ENCODE results near the gene PPP3R1. TPM values are rescaled to one million over a fixed set of nuclear protein-coding genes. Genes with fewer than 3 reads are reported as not detected.

The PPP3R1 gene, protein sequence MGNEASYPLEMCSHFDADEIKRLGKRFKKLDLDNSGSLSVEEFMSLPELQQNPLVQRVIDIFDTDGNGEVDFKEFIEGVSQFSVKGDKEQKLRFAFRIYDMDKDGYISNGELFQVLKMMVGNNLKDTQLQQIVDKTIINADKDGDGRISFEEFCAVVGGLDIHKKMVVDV
- 56.4 TPM in 2 replicates for total RNA-seq
- long read RNA-seq, partial matches to known transcripts, result 0 of 2 reads
- long read RNA-seq, other reads (novel, unspliced or antisense), result 2 of 2 reads

GRCh38 chr2:68252400-68253218 is at the start of gene PPP3R1:
Gene PPP3R1 (minus strand): TSS chr2:68252532. CDS start chr2:68252127, 405 bp downstream.
- no peaks in the 10 kb centered on the region for H3K9me3 Mint-ChIP-seq
- peaks cover 38% of the 10 kb centered on the region for H3K4me1 Mint-ChIP-seq
- TF ChIP-seq CTCF (conservative IDR thresholded peaks at IDR 0.05), result no peak

DNA sequence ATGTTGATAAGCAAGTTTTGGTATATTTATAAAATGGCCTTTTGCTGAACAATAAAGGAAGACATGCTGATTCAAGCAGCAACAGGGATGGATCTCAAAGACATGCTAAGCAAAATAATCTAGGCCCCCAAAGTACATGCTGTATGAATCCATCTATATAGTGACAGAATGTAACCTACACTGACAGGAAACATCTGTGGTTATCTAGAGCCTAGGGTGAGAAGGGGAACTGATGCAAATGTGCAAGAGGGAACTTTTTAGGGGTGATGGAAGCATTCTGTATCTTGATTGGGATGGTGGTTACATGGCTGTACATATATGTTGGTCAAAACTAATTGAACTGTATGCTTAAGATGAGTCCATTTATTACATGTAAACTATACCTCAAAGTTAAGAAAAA is 43.2 kb upstream of the PPP3R1 start:
- no peaks in the 10 kb centered on the region for H3K27me3 Mint-ChIP-seq (ENCODE audit: low read depth)
- H3K9me3 Mint-ChIP-seq, result no peaks in the 10 kb centered on the region
- no peaks in the 10 kb centered on the region for H3K4me1 Mint-ChIP-seq
- TF ChIP-seq CTCF (conservative IDR thresholded peaks at IDR 0.05), result no peak
- peaks cover 3% of the 10 kb centered on the region for H3K36me3 Mint-ChIP-seq (ENCODE audit: low read depth)
- no peak overlapping the region for H3K4me3 Mint-ChIP-seq
- H3K27ac Mint-ChIP-seq (ENCODE audit: unreplicated experiment), result no peak overlapping the region
- DNase-seq (ENCODE audit: low read depth, low spot score), result no peak

More at GRCh38 chr2:68252400-68253218, at the start of gene PPP3R1:
- no peaks in the 10 kb centered on the region for H3K27me3 Mint-ChIP-seq (ENCODE audit: low read depth)
- H3K27ac Mint-ChIP-seq (ENCODE audit: unreplicated experiment), result peak within 1 kb of the TSS; percentile 99
- DNase-seq (ENCODE audit: low read depth, low spot score), result peak; percentile 82
- peak within 1 kb of the TSS; percentile 97 for H3K4me3 Mint-ChIP-seq
- no peaks in the 10 kb centered on the region for H3K36me3 Mint-ChIP-seq (ENCODE audit: low read depth)

GRCh38 chr2:68294913-68295312 is 42.6 kb upstream of the PPP3R1 start:
- H3K36me3 Mint-ChIP-seq (ENCODE audit: low read depth), result peaks cover 3% of the 10 kb centered on the region
- no peaks in the 10 kb centered on the region for H3K4me1 Mint-ChIP-seq
- no peak overlapping the region for H3K4me3 Mint-ChIP-seq
- no peaks in the 10 kb centered on the region for H3K9me3 Mint-ChIP-seq
- no peak for TF ChIP-seq CTCF (conservative IDR thresholded peaks at IDR 0.05)
- no peak overlapping the region for H3K27ac Mint-ChIP-seq (ENCODE audit: unreplicated experiment)
- DNase-seq (ENCODE audit: low read depth, low spot score), result no peak
- H3K27me3 Mint-ChIP-seq (ENCODE audit: low read depth), result no peaks in the 10 kb centered on the region

DNA sequence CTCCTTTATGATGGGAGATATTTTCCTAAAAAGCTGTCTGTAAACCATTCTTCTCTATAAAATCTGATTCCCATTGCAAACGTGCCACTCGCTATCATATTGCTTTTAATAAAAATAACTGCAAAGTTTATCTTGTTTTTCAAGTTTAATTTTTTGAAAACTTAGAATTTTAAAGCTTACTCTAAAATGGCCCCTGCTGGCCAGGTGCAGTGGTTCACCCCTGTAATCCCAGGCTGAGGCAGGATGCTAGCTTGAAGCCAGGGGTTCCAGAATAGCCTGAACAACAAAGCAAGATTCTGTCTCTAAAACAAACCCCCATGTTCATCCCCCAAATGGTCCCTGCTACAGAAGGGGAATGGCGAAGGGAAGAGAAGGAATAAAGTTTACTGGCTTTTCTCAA is 41.9 kb upstream of the PPP3R1 start:
- Mint-ChIP-seq H3K4me1 (no peaks in the 10 kb centered on the region), H3K4me3 (no peak overlapping the region), H3K9me3 (no peaks in the 10 kb centered on the region), H3K27ac (ENCODE audit: unreplicated experiment) (no peak overlapping the region), H3K36me3 (ENCODE audit: low read depth) (no peaks in the 10 kb centered on the region), H3K27me3 (ENCODE audit: low read depth) (no peaks in the 10 kb centered on the region)
- no peak for DNase-seq (ENCODE audit: low read depth, low spot score)
- peak; percentile 33 for TF ChIP-seq CTCF (conservative IDR thresholded peaks at IDR 0.05)

DNA sequence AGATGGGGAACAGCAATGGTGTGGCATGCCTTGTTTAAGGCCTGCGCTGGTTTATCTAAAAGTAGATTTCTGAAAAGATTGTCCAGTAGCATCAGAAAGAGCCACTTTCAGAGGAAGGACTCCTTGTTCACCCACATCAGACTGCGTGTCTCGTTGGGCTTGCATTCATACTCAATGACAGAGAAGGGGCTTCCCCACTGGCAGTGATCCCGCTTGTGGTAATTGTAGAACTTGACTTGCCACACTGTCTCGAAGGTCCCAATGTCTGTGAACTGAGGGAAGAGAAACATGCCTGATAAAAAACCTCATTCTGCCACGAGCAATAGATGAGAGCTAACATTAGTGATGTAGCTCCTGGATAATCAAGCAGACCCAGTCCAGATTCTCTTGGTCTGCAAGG is 41.4 kb upstream of the PPP3R1 start:
- Mint-ChIP-seq H3K9me3 (no peaks in the 10 kb centered on the region), H3K27me3 (ENCODE audit: low read depth) (no peaks in the 10 kb centered on the region), H3K27ac (ENCODE audit: unreplicated experiment) (no peak overlapping the region), H3K4me3 (no peak overlapping the region), H3K36me3 (ENCODE audit: low read depth) (no peaks in the 10 kb centered on the region), H3K4me1 (no peaks in the 10 kb centered on the region)
- TF ChIP-seq CTCF (conservative IDR thresholded peaks at IDR 0.05), result no peak
- DNase-seq (ENCODE audit: low read depth, low spot score), result no peak

Data from neural crest cell (in vitro differentiated cells).